HG03442 (cell line): ENCODE measurements around the gene IFNA4.
A peak's percentile ranks its signal among the peaks of the same experiment; 100 is the strongest.
"Not testable (repeated sequence)": the region's sequence is repeated elsewhere in the genome, so short reads cannot be mapped to it uniquely, and the experiment has no call there.

Source experiments
- ATAC-seq: cut with Tn5 transposase; IDR thresholded peaks from one replicate; pipeline ENCODE4 v1.9.1; 2021; ENCODE audit warnings: mild to moderate bottlenecking, moderate library complexity; ENCODE audit not compliant: unreplicated experiment

The IFNA4 gene

GRCh38 chr9:21187487-21187886, at the start of gene IFNA4:
TSS of gene IFNA4 (minus strand) at chr9:21187587. CDS start at chr9:21187531, 56 bp downstream.
- not testable (repeated sequence) for ATAC-seq

GRCh38 chr9:21236360-21236714, 49.0 kb upstream of the IFNA4 start:
- ATAC-seq: not testable (repeated sequence)

- peak; percentile 82 for ATAC-seq
Observed at GRCh38 chr9:21235468-21236359, 48.3 kb upstream of the IFNA4 start.

- ATAC-seq: no peak
Observed at GRCh38 chr9:21234153-21234687, 46.8 kb upstream of the IFNA4 start.

GRCh38 chr9:21233258-21233657, 45.9 kb upstream of the IFNA4 start:
- no peak for ATAC-seq

- ATAC-seq: no peak
Observed at GRCh38 chr9:21228122-21228521, 40.7 kb upstream of the IFNA4 start, which contains the start of gene IFNA17. TSS of gene IFNA17 (minus strand) at chr9:21228222. CDS start at chr9:21228173, 49 bp downstream.

GRCh38 chr9:21217211-21217610, 29.8 kb upstream of the IFNA4 start, which contains the start of gene IFNA16:
TSS of gene IFNA16 (minus strand) at chr9:21217311. CDS start at chr9:21217305, 6 bp downstream.
- ATAC-seq: not testable (repeated sequence)

- peak; percentile 73 for ATAC-seq
Observed at GRCh38 chr9:21213411-21214326, 26.3 kb upstream of the IFNA4 start.

GRCh38 chr9:21212160-21212559, 24.8 kb upstream of the IFNA4 start:
- not testable (repeated sequence) for ATAC-seq

- ATAC-seq: not testable (repeated sequence)
Observed at GRCh38 chr9:21210782-21211181, 23.4 kb upstream of the IFNA4 start.

GRCh38 chr9:21210311-21210710, 22.9 kb upstream of the IFNA4 start:
- ATAC-seq: no peak

GRCh38 chr9:21207043-21207442, 19.7 kb upstream of the IFNA4 start, which contains the start of gene IFNA10:
TSS of gene IFNA10 (minus strand) at chr9:21207143. CDS start at chr9:21207097, 46 bp downstream.
- not testable (repeated sequence) for ATAC-seq

GRCh38 chr9:21205204-21205603, 17.8 kb upstream of the IFNA4 start:
- no peak for ATAC-seq

- ATAC-seq: not testable (repeated sequence)
Observed at GRCh38 chr9:21202105-21202504, 14.7 kb upstream of the IFNA4 start, which contains the start of gene IFNA7. TSS of gene IFNA7 (minus strand) at chr9:21202205. CDS start at chr9:21202165, 40 bp downstream.

- ATAC-seq: peak; percentile 95
Observed at GRCh38 chr9:21194867-21195776, 7.7 kb upstream of the IFNA4 start.

GRCh38 chr9:21182810-21183736, 4.3 kb downstream of the IFNA4 start:
- peak; percentile 96 for ATAC-seq

- ATAC-seq: no peak
Observed at GRCh38 chr9:21174671-21175070, 12.7 kb downstream of the IFNA4 start.

- no peak for ATAC-seq
Observed at GRCh38 chr9:21172156-21172555, 15.2 kb downstream of the IFNA4 start.

GRCh38 chr9:21171351-21171750, 16.0 kb downstream of the IFNA4 start:
- ATAC-seq: no peak
